HCT116 (cell line): ENCODE results near the gene BZW2. TPM values are rescaled to one million over a fixed set of nuclear protein-coding genes. Genes with fewer than 3 reads are reported as not detected.

Experiments used
- ATAC-seq: fragments of 200-7000 bp; cut with Tn5 transposase; 2 replicates; pipeline ENCODE4 v1.9.1; 2020; ENCODE audit warnings: mild to moderate bottlenecking, moderate library complexity
- BruUV-seq: library from RNA; stranded (reverse); fragments of 400-500 nt; replicated peaks from 2 replicates; lab custom pipeline; 2021; lab: Mats Ljungman, UMichigan
- CTCF ChIA-PET: fragments of 300-600 bp; sonication (Branson Sonifier 250); formaldehyde crosslinking; loops from one replicate; lab custom pipeline; 2021; ENCODE audit warnings: antibody characterized with exemption; lab: Charles Lee
- POLR2A ChIA-PET: fragments of 300-600, 350-600 bp; sonication (Branson Sonifier 250); formaldehyde crosslinking; loops from one replicate; lab custom pipeline; 2021; ENCODE audit warnings: antibody characterized with exemption; lab: Charles Lee
- RAD21 ChIA-PET, 2 experiments: fragments of 300-600 bp; sonication (Branson Sonifier 250); formaldehyde crosslinking; loops; one replicate each; lab custom pipeline; 2023; ENCODE audit warnings: low total read pairs in 2 of 2; ENCODE audit not compliant: uncharacterized antibody in 2 of 2, unreplicated experiment in 2 of 2, low non-redundant PET in 1 of 2; lab: Charles Lee
- DNase-seq: peaks from one replicate; pipeline ENCODE4 v3.0.0-alpha.2; 2010; ENCODE audit warnings: low read depth, low spot score
- H2AFZ ChIP-seq: fragments of 200-600 bp; shearing (Covaris generic), sonication (generic); 2 replicates; pipeline ENCODE4 v1.6.1; 2017; ENCODE audit warnings: low read depth, mixed run types, mixed read lengths, antibody characterized with exemption, low read length; ENCODE audit not compliant: poor library complexity, severe bottlenecking
- H3K27ac ChIP-seq: 2 replicates; pipeline ENCODE4 v1.5.1; 2012; ENCODE audit warnings: low read depth, low read length
- H3K27me3 ChIP-seq: fragments of 200-600 bp; sonication (generic); 2 replicates; pipeline ENCODE4 v1.6.1; 2016; ENCODE audit warnings: mixed run types, low read length, mixed read lengths; ENCODE audit not compliant: insufficient read depth
- H3K36me3 ChIP-seq, 2 experiments: fragments of 200-500 bp in 1 of 2; fragments of 200-600 bp in 1 of 2; sonication (Bioruptor generic) in 1 of 2; sonication (generic) in 1 of 2; 2 replicates each; pipeline versions ENCODE4 v1.5.1 to v1.6.1; 2014 to 2016; ENCODE audit warnings: low read length in 2 of 2, inconsistent platforms in 1 of 2, mixed read lengths in 1 of 2, mixed run types in 1 of 2; ENCODE audit not compliant: insufficient read depth in 2 of 2, control insufficient read depth in 1 of 2
- H3K4me1 ChIP-seq, 2 experiments: fragments of 200-600 bp in 1 of 2; sonication (generic) in 1 of 2; 2 replicates each; pipeline versions ENCODE4 v1.5.1 to v1.6.1; 2012 to 2017; ENCODE audit warnings: low read length in 2 of 2, inconsistent platforms in 1 of 2, mild to moderate bottlenecking in 1 of 2, mixed read lengths in 1 of 2, mixed run types in 1 of 2, moderate library complexity in 1 of 2; ENCODE audit not compliant: insufficient read depth in 2 of 2, control insufficient read depth in 1 of 2
- H3K4me2 ChIP-seq: fragments of 200-600 bp; sonication (generic); 2 replicates; pipeline ENCODE4 v1.6.1; 2017; ENCODE audit warnings: mixed run types, low read length, mixed read lengths
- H3K4me3 ChIP-seq, 2 experiments: fragments of 200-600 bp in 1 of 2; sonication (generic) in 1 of 2; replicated peaks in 1 of 2; 2 replicates each; pipeline ENCODE4 v1.5.1; 2011 to 2016; ENCODE audit warnings: low read length in 2 of 2, control low read depth in 1 of 2, low read depth in 1 of 2, mild to moderate bottlenecking in 1 of 2, mixed read lengths in 1 of 2, mixed run types in 1 of 2
- H3K79me2 ChIP-seq: fragments of 200-600 bp; sonication (generic); 2 replicates; pipeline ENCODE4 v1.6.1; 2017; ENCODE audit warnings: mild to moderate bottlenecking, mixed run types, low read length, moderate library complexity, mixed read lengths; ENCODE audit not compliant: insufficient read depth
- H3K9ac ChIP-seq: fragments of 200-600 bp; sonication (generic); 2 replicates; pipeline ENCODE4 v1.6.1; 2016; ENCODE audit warnings: low read length, mixed read lengths
- H3K9me2 ChIP-seq: fragments of 200-600 bp; sonication (generic), shearing (Covaris generic); 2 replicates; pipeline ENCODE4 v1.6.1; 2017; ENCODE audit warnings: mixed run types, mild to moderate bottlenecking, moderate library complexity; ENCODE audit not compliant: insufficient read depth
- H3K9me3 ChIP-seq, 2 experiments: fragments of 200-500 bp in 1 of 2; fragments of 200-600 bp in 1 of 2; sonication (Bioruptor generic) in 1 of 2; sonication (generic) in 1 of 2; 2 replicates each; pipeline ENCODE4 v1.6.1; 2014 to 2017; ENCODE audit warnings: low read length in 2 of 2, mixed read lengths in 2 of 2, inconsistent platforms in 1 of 2, low read depth in 1 of 2, mild to moderate bottlenecking in 1 of 2, mixed run types in 1 of 2, moderate library complexity in 1 of 2; ENCODE audit not compliant: control insufficient read depth in 1 of 2, insufficient read depth in 1 of 2
- H4K20me1 ChIP-seq: fragments of 200-600 bp; sonication (generic), shearing (Covaris generic); 2 replicates; pipeline ENCODE4 v1.6.1; 2017; ENCODE audit warnings: mixed run types, mild to moderate bottlenecking, moderate library complexity; ENCODE audit not compliant: insufficient read depth
- ATF3 ChIP-seq: IDR thresholded peaks from 2 replicates; pipeline ENCODE4 v1.6.1; 2012
- CBX3 ChIP-seq: IDR thresholded peaks from 2 replicates; pipeline ENCODE4 v1.6.1; 2012; ENCODE audit warnings: low read depth
- CEBPB ChIP-seq: IDR thresholded peaks from 2 replicates; pipeline ENCODE4 v1.6.1; 2012; ENCODE audit warnings: low read depth
- EGR1 ChIP-seq: IDR thresholded peaks from 2 replicates; pipeline ENCODE4 v1.6.1; 2012; ENCODE audit warnings: low read depth
- ELF1 ChIP-seq: IDR thresholded peaks from 2 replicates; pipeline ENCODE4 v1.6.1; 2012; ENCODE audit warnings: low read depth, borderline replicate concordance
- EZH2 ChIP-seq: fragments of 200-600 bp; sonication (generic); IDR thresholded peaks from 2 replicates; pipeline ENCODE4 v1.6.1; 2017; ENCODE audit warnings: antibody characterized with exemption, mixed run types
- EZH2phosphoT487 ChIP-seq: fragments of 200-600 bp; IDR thresholded peaks from 2 replicates; pipeline ENCODE4 v1.6.1; 2018; ENCODE audit warnings: antibody characterized with exemption, borderline replicate concordance
- FOSL1 ChIP-seq: IDR thresholded peaks from 2 replicates; pipeline ENCODE4 v1.6.1; 2012; ENCODE audit warnings: low read depth
- JUND ChIP-seq: IDR thresholded peaks from 2 replicates; pipeline ENCODE4 v1.6.1; 2012
- MAX ChIP-seq: IDR thresholded peaks from 2 replicates; pipeline ENCODE4 v1.6.1; 2012
- POLR2AphosphoS5 ChIP-seq: IDR thresholded peaks from 2 replicates; pipeline ENCODE4 v1.6.1; 2011; ENCODE audit warnings: mild to moderate bottlenecking, low read depth, low read length, moderate library complexity
- RAD21 ChIP-seq: IDR thresholded peaks from 2 replicates; pipeline ENCODE4 v1.6.1; 2012; ENCODE audit warnings: low read depth, mild to moderate bottlenecking
- SIN3A ChIP-seq: IDR thresholded peaks from 2 replicates; pipeline ENCODE4 v1.6.1; 2012; ENCODE audit warnings: low read depth
- SP1 ChIP-seq: IDR thresholded peaks from 2 replicates; pipeline ENCODE4 v1.6.1; 2012; ENCODE audit warnings: low read depth
- SRF ChIP-seq: IDR thresholded peaks from 2 replicates; pipeline ENCODE4 v1.6.1; 2012; ENCODE audit warnings: low read depth
- TCF7L2 ChIP-seq: IDR thresholded peaks from 2 replicates; pipeline ENCODE4 v1.7.0; 2011; ENCODE audit warnings: borderline replicate concordance, inconsistent platforms; ENCODE audit not compliant: insufficient read depth, insufficient read length; ENCODE audit errors: extremely low read depth
- YY1 ChIP-seq: IDR thresholded peaks from 2 replicates; pipeline ENCODE4 v1.6.1; 2011; ENCODE audit warnings: low read length, low read depth, moderate library complexity, mild to moderate bottlenecking; ENCODE audit not compliant: insufficient replicate concordance; ENCODE audit errors: extremely low read depth
- ZBTB33 ChIP-seq: IDR thresholded peaks from 2 replicates; pipeline ENCODE4 v1.6.1; 2011; ENCODE audit warnings: mild to moderate bottlenecking, low read length, moderate library complexity; ENCODE audit not compliant: insufficient replicate concordance; ENCODE audit errors: extremely low read depth
- ZNF274 ChIP-seq: fragments of 200-500 bp; sonication (Bioruptor generic); IDR thresholded peaks from 2 replicates; pipeline ENCODE4 v1.6.1; 2014; ENCODE audit warnings: mild to moderate bottlenecking, low read depth, low read length, inconsistent platforms
- intact Hi-C: fragments of 100-400 bp; cut with micrococcal nuclease; formaldehyde crosslinking; loops from 2 replicates; pipeline ENCODE4 v1.10.0; 2022
- total RNA-seq: library from RNA; stranded (reverse); gene quantifications from one replicate; pipeline ENCODE4 v1.2.1, GENCODE V29; 2021; ENCODE audit not compliant: unreplicated experiment

The BZW2 gene
- total RNA-seq, 1 experiment from 2014 or later: 119 TPM

- H3K36me3 ChIP-seq: no peaks in the 10 kb centered on the region; a peak in 1 of 4 replicates
- H3K79me2 ChIP-seq: peaks cover 41% of the 10 kb centered on the region
- no peak overlapping the region for H3K27ac ChIP-seq
- RAD21 ChIA-PET: no interaction called here
- BruUV-seq: no TSS peak
- no peaks in the 10 kb centered on the region for H3K9me2 ChIP-seq
- POLR2A ChIA-PET: no interaction called here
- no peaks in the 10 kb centered on the region for H4K20me1 ChIP-seq
- TF ChIP-seq EGR1 (no peak), ZBTB33 (no peak), MAX (no peak), RAD21 (no peak), TCF7L2 (no peak), EZH2 (no peak), ZNF274 (no peak), YY1 (no peak), CEBPB (no peak), SP1 (no peak), ELF1 (no peak), JUND (no peak), SRF (no peak), FOSL1 (no peak), CBX3 (no peak), POLR2AphosphoS5 (no peak), SIN3A (no peak), EZH2phosphoT487 (no peak), ATF3 (no peak)
- TF ChIP-seq, all 23 proteins: peak for 0
- Histone ChIP-seq H3K4me1 (no peaks in the 10 kb centered on the region), H3K9me3 (no peaks in the 10 kb centered on the region), H3K4me3 (no peak overlapping the region), H3K4me2 (no peak overlapping the region), H2AFZ (no peak overlapping the region), H3K27me3 (no peaks in the 10 kb centered on the region), H3K9ac (no peak overlapping the region)
- ATAC-seq: no peak
- intact Hi-C loops: no loop called here
- no peak for DNase-seq
- CTCF ChIA-PET: no interaction called here
Measured at GRCh38 chr7:16637379-16637778, 8.6 kb upstream of the BZW2 start.
